GM12878 (cell line): ENCODE results near the gene DIRAS1.

Source experiments
- DPF2 ChIP-seq: fragments of 450-650 bp; IDR thresholded peaks from 2 replicates; pipeline ENCODE4 v1.6.1; 2017; ENCODE audit warnings: mild to moderate bottlenecking
- EP300 ChIP-seq, 2 experiments: fragments of 150-350 bp in 1 of 2; IDR thresholded peaks; 2 replicates each; pipeline ENCODE4 v1.6.1; 2011 to 2012; ENCODE audit warnings: low read depth in 2 of 2, low read length in 2 of 2, borderline replicate concordance in 1 of 2, improper control_type of control experiment in 1 of 2, inconsistent platforms in 1 of 2; ENCODE audit not compliant: control insufficient read depth in 1 of 2
- EZH2 ChIP-seq: IDR thresholded peaks from 2 replicates; pipeline ENCODE4 v1.6.1; 2012; ENCODE audit warnings: low read depth, mild to moderate bottlenecking, control low read depth, inconsistent platforms, low read length, borderline replicate concordance; ENCODE audit not compliant: control insufficient read depth
- GATAD2B ChIP-seq: fragments of 450-650 bp; conservative IDR thresholded peaks from 2 replicates; pipeline ENCODE4 v1.6.1; 2017; ENCODE audit warnings: low read depth, mild to moderate bottlenecking, moderate library complexity
- HDGF ChIP-seq: fragments of 450-650 bp; IDR thresholded peaks from 2 replicates; pipeline ENCODE4 v1.6.1; 2016; ENCODE audit warnings: antibody characterized with exemption
- POLR2A ChIP-seq: IDR thresholded peaks from 2 replicates; pipeline ENCODE4 v1.6.1; 2011; ENCODE audit warnings: low read depth, mild to moderate bottlenecking, low read length
- RAD51 ChIP-seq: fragments of 450-650 bp; IDR thresholded peaks from 2 replicates; pipeline ENCODE4 v1.6.1; 2016; ENCODE audit warnings: moderate library complexity, mild to moderate bottlenecking, inconsistent platforms
- SREBF2 ChIP-seq: IDR thresholded peaks from 2 replicates; pipeline ENCODE4 v1.6.1; 2012; ENCODE audit warnings: mild to moderate bottlenecking, low read length
- TCF12 ChIP-seq: IDR thresholded peaks from 2 replicates; pipeline ENCODE4 v1.6.1; 2011; ENCODE audit warnings: low read depth, mild to moderate bottlenecking, low read length
- TF ChIP-seq, protein P1 (sequence below): fragments of 450-650 bp; IDR thresholded peaks from 2 replicates; pipeline ENCODE4 v1.6.1; 2018; ENCODE audit warnings: borderline replicate concordance, mild to moderate bottlenecking; ENCODE audit not compliant: partially characterized antibody
- TF ChIP-seq, protein P2 (sequence below), 3 experiments: IDR thresholded peaks in 2 of 3; conservative IDR thresholded peaks in 1 of 3; 2 replicates each; pipeline ENCODE4 v1.5.1; 2011; ENCODE audit warnings: low read depth in 3 of 3, low read length in 3 of 3, mild to moderate bottlenecking in 3 of 3, control low read depth in 2 of 3, moderate library complexity in 2 of 3, inconsistent platforms in 1 of 3, mixed read lengths in 1 of 3; ENCODE audit not compliant: control insufficient read depth in 2 of 3, insufficient read depth in 1 of 3; ENCODE audit errors: extremely low read depth in 1 of 3
- TF ChIP-seq, protein P3 (sequence below): IDR thresholded peaks from 2 replicates; pipeline ENCODE4 v1.6.1; 2011; ENCODE audit warnings: low read depth, mild to moderate bottlenecking, low read length, moderate library complexity, borderline replicate concordance; ENCODE audit errors: extremely low read depth
- TF ChIP-seq, protein P4 (sequence below): IDR thresholded peaks from 2 replicates; pipeline ENCODE4 v1.6.1; 2012; ENCODE audit warnings: low read depth, low read length, improper control_type of control experiment
- TF ChIP-seq, protein P5 (sequence below): fragments of 450-650 bp; IDR thresholded peaks from 2 replicates; pipeline ENCODE4 v1.6.1; 2017; ENCODE audit warnings: mild to moderate bottlenecking, moderate library complexity

DNA sequence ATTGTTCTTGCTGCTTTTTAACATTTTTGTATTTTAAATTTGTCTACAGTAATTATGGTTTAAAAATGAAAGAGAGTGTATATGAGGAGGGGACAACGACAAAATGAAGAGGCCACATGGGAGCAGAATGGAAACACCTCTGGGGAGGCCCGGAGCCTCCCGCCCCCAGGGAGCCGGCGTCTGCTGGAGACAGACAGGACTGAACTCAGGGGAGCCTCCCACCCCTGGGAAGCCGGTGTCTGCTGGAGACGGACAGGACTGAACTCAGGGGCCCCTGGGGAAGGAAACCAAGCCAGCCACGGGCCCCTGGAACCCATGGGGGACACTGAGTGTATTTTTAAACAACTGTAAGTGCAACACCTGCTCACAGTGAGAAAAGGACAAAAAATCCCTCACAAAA lies 35.3 kb upstream of the DIRAS1 start:
- TF ChIP-seq EP300 (IDR thresholded peaks at IDR 0.05; ENCODE audit: borderline replicate concordance in 1 of 2, control insufficient read depth in 1 of 2, low read depth in 2 of 2, low read length in 2 of 2): no peak
- TF ChIP-seq, protein P1, sequence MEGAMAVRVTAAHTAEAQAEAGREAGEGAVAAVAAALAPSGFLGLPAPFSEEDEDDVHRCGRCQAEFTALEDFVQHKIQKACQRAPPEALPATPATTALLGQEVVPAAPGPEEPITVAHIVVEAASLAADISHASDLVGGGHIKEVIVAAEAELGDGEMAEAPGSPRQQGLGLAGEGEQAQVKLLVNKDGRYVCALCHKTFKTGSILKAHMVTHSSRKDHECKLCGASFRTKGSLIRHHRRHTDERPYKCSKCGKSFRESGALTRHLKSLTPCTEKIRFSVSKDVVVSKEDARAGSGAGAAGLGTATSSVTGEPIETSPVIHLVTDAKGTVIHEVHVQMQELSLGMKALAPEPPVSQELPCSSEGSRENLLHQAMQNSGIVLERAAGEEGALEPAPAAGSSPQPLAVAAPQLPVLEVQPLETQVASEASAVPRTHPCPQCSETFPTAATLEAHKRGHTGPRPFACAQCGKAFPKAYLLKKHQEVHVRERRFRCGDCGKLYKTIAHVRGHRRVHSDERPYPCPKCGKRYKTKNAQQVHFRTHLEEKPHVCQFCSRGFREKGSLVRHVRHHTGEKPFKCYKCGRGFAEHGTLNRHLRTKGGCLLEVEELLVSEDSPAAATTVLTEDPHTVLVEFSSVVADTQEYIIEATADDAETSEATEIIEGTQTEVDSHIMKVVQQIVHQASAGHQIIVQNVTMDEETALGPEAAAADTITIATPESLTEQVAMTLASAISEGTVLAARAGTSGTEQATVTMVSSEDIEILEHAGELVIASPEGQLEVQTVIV: no peak
- TF ChIP-seq, protein P2, sequence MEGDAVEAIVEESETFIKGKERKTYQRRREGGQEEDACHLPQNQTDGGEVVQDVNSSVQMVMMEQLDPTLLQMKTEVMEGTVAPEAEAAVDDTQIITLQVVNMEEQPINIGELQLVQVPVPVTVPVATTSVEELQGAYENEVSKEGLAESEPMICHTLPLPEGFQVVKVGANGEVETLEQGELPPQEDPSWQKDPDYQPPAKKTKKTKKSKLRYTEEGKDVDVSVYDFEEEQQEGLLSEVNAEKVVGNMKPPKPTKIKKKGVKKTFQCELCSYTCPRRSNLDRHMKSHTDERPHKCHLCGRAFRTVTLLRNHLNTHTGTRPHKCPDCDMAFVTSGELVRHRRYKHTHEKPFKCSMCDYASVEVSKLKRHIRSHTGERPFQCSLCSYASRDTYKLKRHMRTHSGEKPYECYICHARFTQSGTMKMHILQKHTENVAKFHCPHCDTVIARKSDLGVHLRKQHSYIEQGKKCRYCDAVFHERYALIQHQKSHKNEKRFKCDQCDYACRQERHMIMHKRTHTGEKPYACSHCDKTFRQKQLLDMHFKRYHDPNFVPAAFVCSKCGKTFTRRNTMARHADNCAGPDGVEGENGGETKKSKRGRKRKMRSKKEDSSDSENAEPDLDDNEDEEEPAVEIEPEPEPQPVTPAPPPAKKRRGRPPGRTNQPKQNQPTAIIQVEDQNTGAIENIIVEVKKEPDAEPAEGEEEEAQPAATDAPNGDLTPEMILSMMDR (IDR thresholded peaks at IDR 0.05 in 2 of 3, conservative IDR thresholded peaks at IDR 0.05 in 1 of 3; ENCODE audit: control insufficient read depth in 2 of 3, extremely low read depth in 1 of 3, insufficient read depth in 1 of 3, low read depth in 3 of 3, low read length in 3 of 3): no peak
- TF ChIP-seq GATAD2B: no peak
- TF ChIP-seq SREBF2: no peak
- TF ChIP-seq, protein P3, sequence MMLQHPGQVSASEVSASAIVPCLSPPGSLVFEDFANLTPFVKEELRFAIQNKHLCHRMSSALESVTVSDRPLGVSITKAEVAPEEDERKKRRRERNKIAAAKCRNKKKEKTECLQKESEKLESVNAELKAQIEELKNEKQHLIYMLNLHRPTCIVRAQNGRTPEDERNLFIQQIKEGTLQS: no peak
- TF ChIP-seq DPF2: no peak
- TF ChIP-seq, protein P4, sequence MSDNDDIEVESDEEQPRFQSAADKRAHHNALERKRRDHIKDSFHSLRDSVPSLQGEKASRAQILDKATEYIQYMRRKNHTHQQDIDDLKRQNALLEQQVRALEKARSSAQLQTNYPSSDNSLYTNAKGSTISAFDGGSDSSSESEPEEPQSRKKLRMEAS: no peak
- TF ChIP-seq EZH2: no peak
- no peak for TF ChIP-seq TCF12
- no peak for TF ChIP-seq RAD51
- TF ChIP-seq, protein P5, sequence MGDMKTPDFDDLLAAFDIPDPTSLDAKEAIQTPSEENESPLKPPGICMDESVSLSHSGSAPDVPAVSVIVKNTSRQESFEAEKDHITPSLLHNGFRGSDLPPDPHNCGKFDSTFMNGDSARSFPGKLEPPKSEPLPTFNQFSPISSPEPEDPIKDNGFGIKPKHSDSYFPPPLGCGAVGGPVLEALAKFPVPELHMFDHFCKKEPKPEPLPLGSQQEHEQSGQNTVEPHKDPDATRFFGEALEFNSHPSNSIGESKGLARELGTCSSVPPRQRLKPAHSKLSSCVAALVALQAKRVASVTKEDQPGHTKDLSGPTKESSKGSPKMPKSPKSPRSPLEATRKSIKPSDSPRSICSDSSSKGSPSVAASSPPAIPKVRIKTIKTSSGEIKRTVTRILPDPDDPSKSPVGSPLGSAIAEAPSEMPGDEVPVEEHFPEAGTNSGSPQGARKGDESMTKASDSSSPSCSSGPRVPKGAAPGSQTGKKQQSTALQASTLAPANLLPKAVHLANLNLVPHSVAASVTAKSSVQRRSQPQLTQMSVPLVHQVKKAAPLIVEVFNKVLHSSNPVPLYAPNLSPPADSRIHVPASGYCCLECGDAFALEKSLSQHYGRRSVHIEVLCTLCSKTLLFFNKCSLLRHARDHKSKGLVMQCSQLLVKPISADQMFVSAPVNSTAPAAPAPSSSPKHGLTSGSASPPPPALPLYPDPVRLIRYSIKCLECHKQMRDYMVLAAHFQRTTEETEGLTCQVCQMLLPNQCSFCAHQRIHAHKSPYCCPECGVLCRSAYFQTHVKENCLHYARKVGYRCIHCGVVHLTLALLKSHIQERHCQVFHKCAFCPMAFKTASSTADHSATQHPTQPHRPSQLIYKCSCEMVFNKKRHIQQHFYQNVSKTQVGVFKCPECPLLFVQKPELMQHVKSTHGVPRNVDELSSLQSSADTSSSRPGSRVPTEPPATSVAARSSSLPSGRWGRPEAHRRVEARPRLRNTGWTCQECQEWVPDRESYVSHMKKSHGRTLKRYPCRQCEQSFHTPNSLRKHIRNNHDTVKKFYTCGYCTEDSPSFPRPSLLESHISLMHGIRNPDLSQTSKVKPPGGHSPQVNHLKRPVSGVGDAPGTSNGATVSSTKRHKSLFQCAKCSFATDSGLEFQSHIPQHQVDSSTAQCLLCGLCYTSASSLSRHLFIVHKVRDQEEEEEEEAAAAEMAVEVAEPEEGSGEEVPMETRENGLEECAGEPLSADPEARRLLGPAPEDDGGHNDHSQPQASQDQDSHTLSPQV: no peak
- no peak for TF ChIP-seq HDGF
- no peak for TF ChIP-seq POLR2A
